ENCODE data around the gene CFAP73.

- TF ChIP-seq CTCF (IDR thresholded peaks at IDR 0.05) = no peak
- TF ChIP-seq TEAD4 (IDR thresholded peaks at IDR 0.05; ENCODE audit: borderline replicate concordance, insufficient read depth) = no peak
- TF ChIP-seq REST (IDR thresholded peaks at IDR 0.05; ENCODE audit: low read depth, low read length) = no peak
- TF ChIP-seq MAX (IDR thresholded peaks at IDR 0.05; ENCODE audit: low read depth) = no peak
- no peak for TF ChIP-seq SIN3A (IDR thresholded peaks at IDR 0.05; ENCODE audit: borderline replicate concordance, low read depth, low read length)
- TF ChIP-seq RAD21 (IDR thresholded peaks at IDR 0.05; ENCODE audit: low read length) = no peak
Observed at GRCh38 chr12:113201187-113202177, 52.0 kb downstream of the CFAP73 start.

Measured in SK-N-SH (cell line).